GM19395 (cell line): ENCODE results near the gene LRP11.
"Not testable (repeated sequence)": the region's sequence is repeated elsewhere in the genome, so short reads cannot be mapped to it uniquely, and the experiment has no call there.

Experiments
- ATAC-seq: cut with Tn5 transposase; IDR thresholded peaks from one replicate; pipeline ENCODE4 v1.9.1; 2021; ENCODE audit warnings: mild to moderate bottlenecking, moderate library complexity; ENCODE audit not compliant: unreplicated experiment

Gene LRP11

GRCh38 chr6:149871182-149871581 is 7.0 kb upstream of the LRP11 start:
- ATAC-seq: no peak

GRCh38 chr6:149869275-149869892 is 5.2 kb upstream of the LRP11 start:
- ATAC-seq: no peak

- no peak for ATAC-seq
Measured at GRCh38 chr6:149867876-149868640, 3.9 kb upstream of the LRP11 start.

GRCh38 chr6:149864578-149865535 is 698 bp upstream of the LRP11 start:
- no peak for ATAC-seq

GRCh38 chr6:149862922-149863697 is 1.0 kb downstream of the LRP11 start:
- ATAC-seq: peak; percentile 29

- ATAC-seq: not testable (repeated sequence)
Measured at GRCh38 chr6:149862424-149862738, 1.8 kb downstream of the LRP11 start.

GRCh38 chr6:149861603-149862423 is 2.3 kb downstream of the LRP11 start:
- no peak for ATAC-seq

GRCh38 chr6:149860834-149861602 is 3.1 kb downstream of the LRP11 start:
- ATAC-seq: no peak

- ATAC-seq: no peak
Measured at GRCh38 chr6:149860513-149860833, 3.7 kb downstream of the LRP11 start.

GRCh38 chr6:149859938-149860337 is 4.2 kb downstream of the LRP11 start:
- ATAC-seq: no peak

GRCh38 chr6:149859368-149859767 is 4.8 kb downstream of the LRP11 start:
- ATAC-seq: no peak

- ATAC-seq: no peak
Measured at GRCh38 chr6:149857541-149857940, 6.6 kb downstream of the LRP11 start.

- ATAC-seq: no peak
Measured at GRCh38 chr6:149856256-149856994, 7.7 kb downstream of the LRP11 start.

GRCh38 chr6:149855741-149856140 is 8.4 kb downstream of the LRP11 start:
- no peak for ATAC-seq

- no peak for ATAC-seq
Measured at GRCh38 chr6:149855040-149855654, 9.0 kb downstream of the LRP11 start.

GRCh38 chr6:149854532-149854931 is 9.6 kb downstream of the LRP11 start:
- no peak for ATAC-seq

GRCh38 chr6:149854017-149854416 is 10.1 kb downstream of the LRP11 start:
- not testable (repeated sequence) for ATAC-seq

GRCh38 chr6:149852881-149853280 is 11.3 kb downstream of the LRP11 start:
- no peak for ATAC-seq
